AG08395 (cell line): ENCODE measurements around the gene MSLN.

Experiments
- DNase-seq: peaks from one replicate; pipeline ENCODE4 v3.0.0; 2012; ENCODE audit warnings: mixed read lengths, low spot score

The MSLN gene

DNA sequence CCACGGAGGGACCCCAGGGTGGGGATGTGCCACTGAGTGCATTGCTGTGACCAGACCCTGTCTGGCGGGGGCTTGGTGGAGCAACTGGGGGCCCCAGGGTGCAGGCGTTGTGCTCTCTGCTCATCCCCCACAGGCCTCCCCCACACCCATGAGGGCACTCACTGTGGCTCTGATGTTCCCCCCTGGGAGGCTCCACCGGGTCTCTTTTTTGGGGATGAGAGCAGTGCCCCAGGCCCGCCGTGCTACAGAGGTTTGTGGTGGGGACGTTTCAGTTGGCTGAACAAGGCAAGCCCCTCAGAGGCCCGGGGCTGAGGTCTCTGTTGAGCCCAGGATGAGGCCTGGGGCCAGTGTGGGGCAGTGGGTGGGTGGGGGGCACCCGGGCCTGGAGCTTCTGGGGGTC lies 36.8 kb upstream of the MSLN start:
- no peak for DNase-seq

DNA sequence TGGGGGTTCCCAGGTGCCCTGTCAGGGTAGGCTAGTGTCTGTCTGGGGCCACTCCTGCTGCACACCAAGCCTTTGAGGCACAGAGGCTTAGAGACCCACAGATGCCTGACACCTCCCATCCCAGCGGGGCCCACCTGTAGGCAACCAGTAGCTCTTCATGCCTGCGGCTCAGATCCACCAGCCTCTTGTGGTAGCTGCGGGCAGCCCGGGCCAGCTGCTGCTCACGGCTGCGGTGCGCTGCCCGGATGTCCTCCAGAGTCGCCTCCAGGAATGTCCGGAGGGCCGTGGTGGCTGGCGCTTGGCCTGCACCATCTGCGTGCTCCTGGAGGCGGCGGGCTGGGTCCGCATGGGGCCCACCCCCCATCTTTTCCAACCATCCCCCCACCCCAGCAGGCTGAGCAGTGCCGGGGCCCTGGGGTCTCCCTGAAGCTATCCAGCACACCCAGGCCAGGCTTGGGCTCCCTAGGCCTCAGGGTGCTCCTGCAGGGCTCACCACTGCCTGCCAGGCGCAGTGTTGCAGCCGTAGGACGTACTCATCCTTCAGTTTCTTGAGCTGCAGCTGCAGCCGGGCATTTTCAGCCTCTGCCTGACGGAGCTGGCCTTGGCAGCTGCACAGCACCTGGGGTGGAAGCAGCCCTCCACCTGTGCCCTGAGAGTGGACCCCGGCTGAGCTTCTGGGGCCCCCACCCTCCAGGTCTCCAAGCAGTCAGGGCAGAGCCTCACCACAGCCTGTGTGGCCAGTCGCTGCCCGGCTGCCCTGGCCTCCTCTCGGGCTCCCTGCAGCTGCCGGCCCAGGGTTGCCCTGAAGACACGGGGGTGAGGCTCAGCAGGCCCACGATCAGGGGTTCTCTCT lies 36.1 kb upstream of the MSLN start:
- DNase-seq: no peak

DNA sequence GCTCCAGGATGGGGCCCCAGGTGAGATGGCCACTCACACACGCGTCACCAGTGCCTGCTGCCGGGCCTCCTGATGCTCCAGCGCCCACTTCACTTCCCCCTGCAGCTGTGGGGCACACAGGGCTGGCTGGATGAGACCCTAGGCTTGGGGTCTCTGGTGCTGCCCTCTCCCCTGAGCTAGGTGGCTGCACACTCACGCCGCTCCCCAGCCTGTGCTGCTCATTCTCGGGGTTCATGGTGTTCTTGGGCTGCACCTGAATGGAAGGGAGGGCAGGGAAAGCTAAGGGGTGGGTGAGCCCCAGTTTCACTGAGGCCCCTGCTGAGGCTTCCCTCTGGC lies 35.5 kb upstream of the MSLN start:
- no peak for DNase-seq

DNA sequence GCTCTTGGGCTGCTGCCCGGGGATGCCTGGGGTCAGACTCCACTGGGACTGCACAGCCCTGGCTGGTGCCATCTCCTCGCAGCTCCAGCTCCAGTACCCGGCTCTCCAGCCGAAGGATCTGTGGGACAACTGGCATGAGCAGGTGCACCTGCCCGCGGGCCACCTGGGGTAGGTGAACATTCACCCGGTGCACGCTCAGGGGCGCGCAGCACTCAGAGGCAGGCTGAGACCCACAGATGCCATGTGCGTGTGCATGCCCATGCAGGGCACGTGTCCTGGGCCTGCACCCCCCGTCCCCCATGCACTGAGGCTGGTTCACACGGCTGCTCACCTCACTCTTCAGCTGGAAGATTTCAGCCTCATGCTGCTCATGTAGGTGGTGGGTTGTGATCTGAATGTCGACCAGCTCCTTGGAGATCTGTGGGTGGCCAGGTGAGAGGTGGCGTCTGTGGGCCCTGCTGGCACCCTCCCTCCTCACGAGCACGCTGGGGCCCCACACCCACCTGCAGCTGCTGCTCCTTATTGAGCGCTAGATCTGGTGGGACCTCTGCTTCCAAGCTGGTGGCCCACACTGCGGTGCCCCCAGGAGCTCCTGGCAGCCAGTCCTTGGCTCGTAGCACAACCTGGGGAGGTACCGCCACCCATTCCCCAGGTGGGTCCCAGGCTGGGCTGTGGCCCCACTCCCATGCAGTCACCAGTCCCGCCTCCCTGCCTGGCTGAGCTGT lies 34.9 kb upstream of the MSLN start:
- DNase-seq: no peak

DNA sequence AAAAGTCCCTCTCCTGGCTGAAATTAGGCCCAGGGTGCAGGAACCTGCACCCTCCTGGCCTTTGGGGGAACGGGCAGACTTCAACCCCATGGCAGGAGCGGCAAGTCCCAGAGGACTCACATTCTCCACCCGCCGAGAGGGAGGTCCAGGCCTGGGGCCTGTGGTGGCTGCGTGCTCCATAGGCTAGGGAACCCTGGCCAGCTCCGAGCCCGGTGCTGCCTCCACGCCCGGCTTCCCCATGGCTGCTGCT lies 34.4 kb upstream of the MSLN start:
- DNase-seq: no peak

DNA sequence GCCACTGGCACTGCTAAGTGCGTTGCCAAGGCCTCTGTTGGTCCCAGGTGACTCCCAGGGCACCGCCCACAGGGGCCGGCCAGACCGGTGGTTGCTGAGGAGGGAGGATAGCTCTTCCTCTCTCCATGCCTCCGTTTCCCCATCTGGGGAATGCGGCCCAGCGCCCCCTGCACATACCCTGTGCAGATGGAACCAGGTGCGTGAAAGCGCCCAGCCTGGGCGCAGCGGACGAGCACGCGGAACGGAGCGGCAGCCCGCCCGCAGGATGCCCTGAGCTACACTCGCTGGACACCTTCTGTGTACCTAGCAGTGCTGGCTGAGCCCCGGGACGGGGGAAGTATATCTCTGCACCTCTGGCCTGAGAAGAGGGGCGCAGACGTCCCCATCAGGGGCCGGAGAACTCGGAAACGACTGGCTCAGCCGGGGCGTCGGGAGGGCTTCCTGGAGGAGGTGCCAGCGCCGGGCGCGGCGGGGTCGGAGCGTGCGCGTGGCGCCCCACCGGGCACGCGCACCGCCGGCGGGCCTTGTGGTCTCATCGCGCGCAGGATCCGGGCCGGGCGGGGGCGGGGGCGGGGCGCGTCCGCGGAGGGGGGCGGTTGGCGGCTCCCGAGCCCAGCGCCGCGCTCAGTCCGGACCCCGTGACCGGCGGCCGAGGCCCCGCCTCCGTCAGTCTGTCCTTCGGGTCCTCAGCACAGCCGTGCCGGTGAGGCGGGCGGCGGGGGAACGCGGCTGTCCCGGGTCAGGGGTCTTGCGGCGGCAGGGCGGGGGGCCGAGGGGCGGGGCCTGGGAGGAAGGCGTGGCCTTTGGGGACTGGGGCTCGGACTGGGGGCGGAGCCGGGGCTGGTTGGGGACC lies 33.9 kb upstream of the MSLN start, which contains the start of the genes CCDC78 and HAGHL:
Gene CCDC78 (minus strand): TSS at position 6 of the 853 bp plus-strand sequence. CDS start 76 bp downstream, outside the sequence.
Gene HAGHL (plus strand): TSS at position 669 of the 853 bp plus-strand sequence. CDS start 404 bp downstream, outside the sequence.
- peak; percentile 52 for DNase-seq

DNA sequence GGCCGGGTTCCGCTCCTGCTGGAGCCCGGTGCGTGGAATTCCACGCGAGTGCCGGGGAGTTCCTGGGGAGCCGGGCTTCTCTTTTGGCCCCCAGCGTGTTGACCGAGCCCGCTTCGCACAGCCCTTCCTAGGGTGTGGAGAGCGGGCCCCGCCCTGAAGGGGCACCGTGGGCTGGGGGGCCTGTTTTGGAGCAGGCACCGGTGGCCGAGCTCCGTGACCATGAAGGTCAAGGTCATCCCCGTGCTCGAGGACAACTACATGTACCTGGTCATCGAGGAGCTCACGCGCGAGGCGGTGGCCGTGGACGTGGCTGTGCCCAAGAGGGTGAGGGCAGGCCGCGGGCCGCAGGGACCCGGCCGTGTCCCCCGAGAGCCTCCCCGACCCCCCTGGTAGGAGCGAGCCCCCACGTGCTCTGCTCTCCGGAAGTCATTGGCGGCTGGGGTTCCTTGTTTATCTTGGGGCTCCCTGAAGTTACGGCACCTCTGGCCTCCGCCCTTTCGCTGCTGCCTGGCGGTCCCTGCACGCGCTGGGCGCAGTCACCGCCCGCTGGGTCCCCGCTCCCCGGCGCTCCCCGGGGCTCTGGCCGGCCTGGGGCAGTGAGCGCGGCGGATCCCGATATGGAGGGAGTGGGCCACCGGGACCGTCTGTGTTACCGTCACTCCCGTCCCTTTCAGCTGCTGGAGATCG lies 33.1 kb upstream of the MSLN start:
- DNase-seq: no peak

DNA sequence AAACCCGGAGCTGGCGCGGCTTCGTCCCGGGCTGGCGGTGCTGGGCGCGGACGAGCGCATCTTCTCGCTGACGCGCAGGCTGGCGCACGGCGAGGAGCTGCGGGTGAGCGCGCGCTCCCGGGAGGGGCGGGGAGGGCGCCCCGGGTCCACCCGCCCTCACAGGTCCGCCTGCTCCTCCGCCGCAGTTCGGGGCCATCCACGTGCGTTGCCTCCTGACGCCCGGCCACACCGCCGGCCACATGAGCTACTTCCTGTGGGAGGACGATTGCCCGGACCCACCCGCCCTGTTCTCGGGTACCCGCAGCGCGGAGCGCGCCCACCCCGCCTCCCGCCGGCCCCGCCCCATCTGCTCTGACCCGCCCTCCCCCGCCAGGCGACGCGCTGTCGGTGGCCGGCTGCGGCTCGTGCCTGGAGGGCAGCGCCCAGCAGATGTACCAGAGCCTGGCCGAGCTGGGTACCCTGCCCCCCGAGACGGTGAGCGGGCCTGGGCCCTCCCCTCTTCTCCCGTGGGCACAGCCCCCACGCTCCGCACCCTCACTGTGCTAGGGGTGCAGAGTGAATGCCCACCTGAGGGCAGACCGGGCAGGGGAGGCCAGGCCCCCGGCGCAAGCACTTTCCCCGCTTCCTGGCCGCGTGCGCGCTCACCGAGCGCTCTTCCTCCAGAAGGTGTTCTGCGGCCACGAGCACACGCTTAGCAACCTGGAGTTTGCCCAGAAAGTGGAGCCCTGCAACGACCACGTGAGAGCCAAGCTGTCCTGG lies 32.2 kb upstream of the MSLN start:
- DNase-seq: peak; percentile 81

DNA sequence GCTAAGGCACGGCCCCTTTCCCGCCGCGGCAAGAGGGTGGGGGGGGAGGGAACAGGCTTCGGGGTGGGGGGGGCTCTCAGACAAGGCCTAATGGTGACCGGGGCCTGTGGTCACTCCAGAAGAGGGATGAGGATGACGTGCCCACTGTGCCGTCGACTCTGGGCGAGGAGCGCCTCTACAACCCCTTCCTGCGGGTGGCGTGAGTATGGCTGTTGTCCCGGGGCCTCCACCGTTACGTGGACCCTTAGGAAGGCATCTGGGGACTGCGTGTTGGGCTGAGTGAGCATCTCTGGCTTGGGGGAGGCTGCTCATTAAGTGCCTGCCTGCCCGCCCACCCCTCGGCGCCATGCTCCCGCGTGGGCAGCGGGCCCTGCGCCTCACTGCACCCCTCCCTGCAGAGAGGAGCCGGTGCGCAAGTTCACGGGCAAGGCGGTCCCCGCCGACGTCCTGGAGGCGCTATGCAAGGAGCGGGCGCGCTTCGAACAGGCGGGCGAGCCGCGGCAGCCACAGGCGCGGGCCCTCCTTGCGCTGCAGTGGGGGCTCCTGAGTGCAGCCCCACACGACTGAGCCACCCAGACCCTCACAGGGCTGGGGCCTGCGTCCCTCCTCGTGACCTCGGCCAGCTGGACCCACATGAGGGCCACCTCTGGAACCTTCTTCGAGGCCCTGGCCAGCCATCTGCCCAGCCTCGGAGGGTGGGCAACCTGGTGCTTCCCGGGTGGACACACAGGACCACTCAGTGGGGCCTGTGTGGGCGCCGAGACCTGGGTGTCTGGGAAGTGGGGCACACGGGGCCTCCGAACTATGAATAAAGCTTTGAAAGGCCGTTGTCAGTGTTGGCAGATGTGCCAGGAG lies 31.4 kb upstream of the MSLN start:
- DNase-seq: no peak

DNA sequence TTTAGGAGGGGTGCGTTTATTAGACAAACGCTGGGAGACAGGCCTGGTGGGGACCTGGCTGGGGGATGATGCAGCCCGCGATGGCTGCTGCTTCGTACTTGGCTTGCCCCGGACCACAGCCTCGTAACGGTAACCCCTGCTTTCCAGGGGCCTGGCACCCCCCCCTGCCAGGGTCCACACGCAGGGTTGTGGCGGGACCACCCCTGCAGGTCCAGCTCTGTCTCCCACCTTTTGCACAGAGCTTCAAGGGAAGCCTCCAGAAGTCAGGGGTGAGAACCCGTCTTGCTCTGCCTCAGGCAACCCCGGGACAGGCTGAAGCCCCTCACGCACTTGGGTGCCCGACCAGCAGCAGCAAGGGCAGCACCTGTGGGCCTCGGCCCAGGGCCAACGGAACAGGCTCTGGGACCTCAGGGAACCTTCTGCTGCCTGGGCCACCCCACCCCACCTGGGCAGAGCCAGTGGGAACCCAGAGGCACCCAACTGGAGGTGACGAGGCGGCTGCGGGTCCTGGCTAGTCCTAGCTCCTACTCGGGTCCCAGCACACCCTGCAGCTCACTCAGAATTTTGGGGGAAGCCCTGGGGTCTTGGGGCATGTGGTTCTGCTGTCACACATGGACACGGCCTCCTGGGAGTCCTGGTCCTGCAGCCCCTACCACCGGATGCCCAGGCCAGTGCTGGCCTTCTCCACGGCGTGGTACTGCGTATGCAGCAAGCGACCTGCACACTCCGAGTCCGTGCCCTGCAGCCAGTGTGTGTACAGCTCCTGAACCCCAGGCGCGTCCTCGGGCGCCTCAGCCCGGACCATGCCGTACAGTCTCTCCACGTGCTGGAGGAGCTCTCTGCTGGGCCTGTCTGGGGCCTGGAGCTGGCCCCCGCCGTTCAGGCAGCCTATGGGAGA lies 30.5 kb upstream of the MSLN start:
- no peak for DNase-seq

DNA sequence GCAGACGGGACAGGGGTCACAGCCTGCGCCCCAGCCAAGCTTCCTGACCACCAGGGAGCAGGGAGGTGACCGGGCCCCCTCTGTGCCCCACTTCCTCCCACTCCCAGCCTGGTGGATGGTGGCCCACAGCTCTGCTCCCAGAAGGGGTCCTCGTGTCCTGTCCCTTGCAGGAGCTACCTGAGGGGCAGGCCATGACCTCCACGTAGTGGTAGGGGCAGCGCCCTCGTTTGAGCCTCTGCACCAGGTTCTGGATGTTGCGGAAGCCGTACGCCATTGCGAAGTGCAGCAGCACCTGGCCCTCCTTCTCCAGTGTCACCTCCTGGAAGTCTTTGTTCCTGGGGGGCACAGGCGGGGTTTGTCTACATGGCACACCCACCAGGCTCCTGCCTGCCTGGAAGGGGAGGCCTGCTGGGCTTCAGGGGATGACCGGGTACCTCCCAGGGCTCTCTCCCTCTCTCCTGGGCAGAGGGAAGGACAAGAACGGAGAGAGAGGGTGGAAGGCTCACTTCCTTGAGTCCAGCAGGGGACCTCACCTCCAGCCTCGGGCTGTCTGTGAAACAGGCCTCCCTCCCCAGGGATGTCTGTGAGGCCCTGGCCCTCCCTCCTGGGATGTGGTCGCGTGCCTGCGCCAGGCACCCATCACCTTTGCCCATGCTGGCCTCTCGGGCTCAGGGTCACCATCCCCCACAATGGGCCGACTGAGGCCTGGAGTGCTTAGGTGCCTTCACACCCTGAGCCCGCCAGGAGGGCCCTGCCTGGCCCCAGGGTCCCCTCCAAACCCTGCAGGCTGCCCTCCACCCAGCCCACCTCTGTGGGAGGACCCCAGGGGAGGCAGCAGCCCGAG lies 29.6 kb upstream of the MSLN start:
- no peak for DNase-seq

DNA sequence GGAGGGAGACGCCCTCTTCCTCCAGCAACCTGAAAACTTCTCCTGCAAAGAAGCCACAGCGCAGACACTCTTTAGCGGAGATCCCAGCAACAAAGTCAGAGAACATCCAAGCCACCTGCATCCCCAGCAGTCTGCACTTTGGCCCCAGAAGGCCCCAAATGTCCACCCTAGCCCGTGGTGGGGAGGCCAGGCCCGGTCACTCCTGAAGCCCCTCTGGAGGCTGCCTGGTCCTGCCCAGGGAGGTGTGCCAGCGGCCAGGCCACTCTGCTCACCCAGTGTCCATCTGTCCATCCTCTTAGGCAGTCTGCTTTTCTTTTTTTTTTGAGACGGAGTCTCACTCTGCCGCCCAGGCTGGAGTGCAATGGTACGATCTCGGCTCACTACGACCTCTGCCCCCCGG lies 28.2 kb upstream of the MSLN start:
- DNase-seq: no peak

DNA sequence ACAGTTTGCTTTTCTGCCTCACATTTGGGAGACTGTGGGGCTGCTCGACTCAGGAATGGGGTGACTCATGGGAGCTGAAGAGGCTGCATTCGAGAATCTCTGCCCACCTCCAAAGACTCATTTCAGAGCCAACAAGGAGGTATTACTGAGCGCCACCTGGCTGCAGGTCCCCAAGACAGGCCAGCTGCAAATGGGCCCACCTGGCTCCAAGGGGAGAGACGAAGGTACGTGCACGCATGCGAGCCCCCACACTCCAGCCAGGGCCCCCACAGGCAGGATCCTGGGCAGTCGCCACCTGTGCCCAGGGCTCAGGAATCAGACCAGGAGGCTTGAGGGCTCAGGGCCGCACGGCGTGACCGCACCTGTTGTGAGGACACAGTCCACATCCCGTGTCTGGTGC lies 27.6 kb upstream of the MSLN start:
- DNase-seq: no peak

DNA sequence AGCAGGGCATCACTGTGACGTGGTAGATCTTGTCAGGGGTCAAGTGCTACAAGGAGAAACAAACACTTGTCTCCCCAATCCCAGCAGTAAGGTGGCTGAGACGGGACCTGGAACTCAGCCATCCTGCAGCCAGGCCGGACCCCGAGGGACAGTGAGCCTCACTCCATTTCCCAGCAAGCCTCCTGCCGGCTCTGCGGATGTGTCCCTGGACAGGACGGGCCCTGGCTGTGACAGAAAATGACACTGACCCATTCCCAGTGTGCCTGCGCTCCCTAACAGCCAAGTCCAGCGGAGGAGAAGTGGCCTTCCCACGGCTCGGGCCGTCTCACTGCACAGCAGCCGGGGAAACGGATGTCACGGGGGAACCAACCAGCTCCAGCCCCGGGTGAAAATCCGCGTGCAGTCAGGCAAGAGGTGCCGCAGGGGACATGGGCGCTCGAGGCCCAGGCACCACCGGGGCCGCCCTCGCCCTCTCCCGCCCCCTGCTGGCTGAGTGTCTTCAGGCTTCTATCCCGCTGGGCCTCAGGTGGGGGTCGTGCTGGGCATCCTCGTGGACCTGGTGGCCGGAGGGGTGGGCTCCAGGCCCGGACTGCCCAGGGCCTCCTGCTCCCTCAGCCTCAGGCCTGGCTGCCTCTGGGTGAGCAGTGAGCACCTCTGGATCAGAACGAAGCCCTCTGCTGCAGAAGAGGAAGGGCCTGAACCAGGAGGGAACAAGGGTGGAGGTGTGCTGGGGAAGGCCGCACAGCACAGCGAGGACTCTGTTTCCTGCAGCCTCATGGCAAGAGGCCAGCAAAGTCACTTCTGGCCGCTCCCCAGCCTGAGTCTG lies 26.9 kb upstream of the MSLN start:
- no peak for DNase-seq

DNA sequence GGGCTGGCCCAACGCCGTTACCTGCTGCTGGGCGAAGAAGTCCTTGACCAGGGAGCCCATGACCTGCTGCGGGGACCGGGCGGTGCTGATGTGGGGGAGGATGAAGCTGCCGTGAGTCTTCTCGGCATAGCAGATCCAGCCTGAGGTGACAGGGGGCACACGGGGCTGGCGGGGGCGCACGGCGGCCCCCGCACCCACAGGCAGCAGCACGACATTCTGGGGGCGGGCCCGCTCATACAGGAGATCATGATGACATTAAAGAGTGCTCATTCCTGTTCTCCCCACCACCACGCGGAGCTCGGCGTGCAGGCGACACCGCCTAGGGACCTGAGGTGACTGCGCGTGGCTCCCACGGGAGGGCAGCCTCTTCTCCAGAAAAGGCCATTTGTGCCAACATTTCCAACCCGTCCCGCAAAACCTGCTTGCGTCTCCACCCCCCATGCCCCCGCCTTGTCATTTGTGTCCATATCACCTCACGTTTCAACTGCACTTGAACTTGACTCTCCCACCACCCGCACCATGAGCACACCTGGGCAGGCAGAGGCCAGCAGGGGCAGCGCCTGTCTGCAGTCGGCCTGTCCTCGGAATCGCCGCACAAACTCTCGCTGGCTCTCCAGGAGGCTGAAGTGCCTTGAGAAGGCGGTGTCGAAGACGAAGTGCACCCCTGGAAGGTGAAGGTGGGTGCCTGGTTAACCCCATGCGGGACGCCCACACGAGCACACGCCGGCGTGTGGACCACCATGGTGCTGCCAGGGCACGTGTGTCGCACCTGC lies 26.1 kb upstream of the MSLN start:
- no peak for DNase-seq

DNA sequence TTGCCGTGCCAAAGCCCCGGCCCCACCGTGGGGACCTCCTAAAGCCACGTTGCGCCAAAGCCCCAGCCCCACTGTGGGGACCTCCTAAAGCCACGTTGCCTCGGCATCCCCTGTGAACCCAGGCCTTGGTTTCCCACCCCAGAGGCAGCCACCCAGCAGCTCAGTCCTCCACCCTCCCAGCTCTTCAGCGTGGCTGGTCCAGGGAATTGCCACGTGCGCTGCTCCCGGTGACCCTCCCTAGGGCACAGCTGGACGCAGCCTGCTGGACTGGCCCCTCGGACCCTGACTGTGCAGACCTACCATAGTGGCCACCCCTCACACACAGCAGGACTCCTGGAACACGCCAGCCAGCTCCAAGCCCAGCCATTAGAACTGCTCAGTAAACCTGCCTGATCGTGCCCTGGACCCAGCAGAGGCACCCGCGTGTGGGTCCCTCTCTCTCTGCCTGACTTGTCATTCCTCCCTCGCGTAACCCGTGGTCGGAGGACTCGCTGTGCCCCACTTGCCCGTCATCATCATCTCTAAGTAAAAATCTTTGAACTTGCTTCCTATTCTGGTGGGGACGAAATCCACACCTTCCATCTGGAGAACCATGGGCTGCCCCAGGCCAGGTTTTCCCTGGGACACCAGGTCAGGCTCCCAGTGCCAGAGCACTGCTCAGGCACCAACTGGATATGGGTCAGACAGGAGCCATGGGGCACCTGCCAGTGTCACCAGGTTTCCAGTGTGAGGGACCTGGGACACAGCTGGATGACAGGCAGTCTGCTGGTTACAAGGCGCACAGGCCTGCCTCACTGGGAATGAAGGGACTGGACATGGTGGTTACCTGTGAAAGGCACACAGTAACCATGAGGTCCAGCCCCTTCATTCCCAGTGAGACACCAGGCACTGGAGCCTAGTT lies 25.3 kb upstream of the MSLN start:
- no peak for DNase-seq
